Skin of body (tissue), 2 donors: ENCODE measurements around the gene GMPPA. TPM values are rescaled to one million over a fixed set of nuclear protein-coding genes. Genes with fewer than 3 reads are reported as not detected.

Source experiments
- DNase-seq: peaks from one replicate; lab custom pipeline; 2025; lab: John Stamatoyannopoulos, UW
- total RNA-seq: library from RNA; depleted of rRNA; stranded (reverse); fragments of >200 nt; gene quantifications from one replicate; pipeline ENCODE4 v1.2.3, GENCODE V29; 2014

The GMPPA gene
- total RNA-seq, 1 donor from 2014 or later: 21.8 TPM

GRCh38 chr2:219484343-219485200 is 14.1 kb upstream of the GMPPA start:
- DNase-seq: no peak

GRCh38 chr2:219485201-219485580 is 13.5 kb upstream of the GMPPA start:
- DNase-seq: no peak

- DNase-seq: no peak
Measured at GRCh38 chr2:219486380-219486959, 12.2 kb upstream of the GMPPA start.

- no peak for DNase-seq
Measured at GRCh38 chr2:219488149-219488843, 10.4 kb upstream of the GMPPA start.

GRCh38 chr2:219488844-219489194 is 9.9 kb upstream of the GMPPA start:
- no peak for DNase-seq

- no peak for DNase-seq
Measured at GRCh38 chr2:219489315-219489714, 9.4 kb upstream of the GMPPA start.

- DNase-seq: no peak
Measured at GRCh38 chr2:219490186-219490585, 8.5 kb upstream of the GMPPA start.

- no peak for DNase-seq
Measured at GRCh38 chr2:219490600-219491130, 8.0 kb upstream of the GMPPA start.

GRCh38 chr2:219491278-219491963 is 7.3 kb upstream of the GMPPA start:
- no peak for DNase-seq

GRCh38 chr2:219492575-219492974 is 6.1 kb upstream of the GMPPA start:
- DNase-seq: no peak

GRCh38 chr2:219493086-219493485 is 5.6 kb upstream of the GMPPA start:
- DNase-seq: no peak

GRCh38 chr2:219494952-219495530 is 3.6 kb upstream of the GMPPA start:
- DNase-seq: no peak

GRCh38 chr2:219495531-219496122 is 3.1 kb upstream of the GMPPA start:
- peak; percentile 28 for DNase-seq

GRCh38 chr2:219496247-219496824 is 2.4 kb upstream of the GMPPA start:
- DNase-seq: no peak

- DNase-seq: no peak
Measured at GRCh38 chr2:219496825-219497494, 1.7 kb upstream of the GMPPA start.

- peak; percentile 35 for DNase-seq
Measured at GRCh38 chr2:219497495-219498279, 1.0 kb upstream of the GMPPA start.

GRCh38 chr2:219499058-219499307 is 292 bp downstream of the GMPPA start:
- no peak for DNase-seq

- no peak for DNase-seq
Measured at GRCh38 chr2:219499555-219499954, 864 bp downstream of the GMPPA start.

- no peak for DNase-seq
Measured at GRCh38 chr2:219500135-219500534, 1.4 kb downstream of the GMPPA start.
